Vagina (tissue), 2 donors: Measurements from ENCODE around the gene ANKHD1. TPM values are rescaled to one million over a fixed set of nuclear protein-coding genes. Genes with fewer than 3 reads are reported as not detected.

Experiments
- DNase-seq, 2 donors: peaks; one replicate each; pipeline ENCODE4 v3.0.0-alpha.2; 2017; ENCODE audit errors: extremely low spot score in 2 of 2
- H3K27ac ChIP-seq: fragments of 200-600 bp; sonication (generic); one replicate; pipeline ENCODE4 v1.5.1; 2019
- H3K27me3 ChIP-seq: fragments of 200-600 bp; sonication (generic); one replicate; pipeline ENCODE4 v1.5.1; 2019
- H3K36me3 ChIP-seq, 2 donors: fragments of 200-600 bp; sonication (generic); one replicate each; pipeline ENCODE4 v1.5.1; 2017 to 2019
- H3K4me1 ChIP-seq: fragments of 200-600 bp; sonication (generic); one replicate; pipeline ENCODE4 v1.5.1; 2019
- H3K4me3 ChIP-seq, 2 donors: fragments of 200-600 bp; sonication (generic); 1 replicate in 1 of 2; 2 replicates in 1 of 2; pipeline ENCODE4 v1.5.1; 2016 to 2019
- H3K9me3 ChIP-seq: fragments of 200-600 bp; sonication (generic); one replicate; pipeline ENCODE4 v1.5.1; 2019
- POLR2A ChIP-seq, 2 donors: fragments of 450-650 bp; IDR thresholded peaks; one replicate each; pipeline ENCODE4 v1.6.1; 2017; ENCODE audit warnings: antibody characterized with exemption in 2 of 2, mild to moderate bottlenecking in 2 of 2, moderate library complexity in 2 of 2
- POLR2AphosphoS5 ChIP-seq, 2 donors: sonication (generic); formaldehyde crosslinking; IDR thresholded peaks; one replicate each; pipeline ENCODE4 v1.9.0; 2017; ENCODE audit warnings: antibody characterized with exemption in 2 of 2, mild to moderate bottlenecking in 2 of 2, low read depth in 1 of 2; ENCODE audit not compliant: insufficient read depth in 1 of 2
- intact Hi-C: fragments of 100-400 bp; cut with DNase I; formaldehyde crosslinking; loops from one replicate; pipeline ENCODE4 v1.15.1; 2023
- total RNA-seq: library from RNA; depleted of rRNA; stranded (reverse); fragments of >200 nt; gene quantifications from one replicate; pipeline ENCODE4 v1.2.3, GENCODE V29; 2016
- TF ChIP-seq, protein P1 (sequence below), 3 experiments: fragments of 450-650 bp in 2 of 3; fragments of 200-600 bp in 1 of 3; sonication (generic) in 1 of 3; IDR thresholded peaks; one replicate each; pipeline ENCODE4 v1.5.1; 2017 to 2019; ENCODE audit warnings: antibody characterized with exemption in 3 of 3, mild to moderate bottlenecking in 2 of 3, moderate library complexity in 2 of 3

Gene ANKHD1
- total RNA-seq, 1 donor from 2014 or later, result 140 TPM

DNA sequence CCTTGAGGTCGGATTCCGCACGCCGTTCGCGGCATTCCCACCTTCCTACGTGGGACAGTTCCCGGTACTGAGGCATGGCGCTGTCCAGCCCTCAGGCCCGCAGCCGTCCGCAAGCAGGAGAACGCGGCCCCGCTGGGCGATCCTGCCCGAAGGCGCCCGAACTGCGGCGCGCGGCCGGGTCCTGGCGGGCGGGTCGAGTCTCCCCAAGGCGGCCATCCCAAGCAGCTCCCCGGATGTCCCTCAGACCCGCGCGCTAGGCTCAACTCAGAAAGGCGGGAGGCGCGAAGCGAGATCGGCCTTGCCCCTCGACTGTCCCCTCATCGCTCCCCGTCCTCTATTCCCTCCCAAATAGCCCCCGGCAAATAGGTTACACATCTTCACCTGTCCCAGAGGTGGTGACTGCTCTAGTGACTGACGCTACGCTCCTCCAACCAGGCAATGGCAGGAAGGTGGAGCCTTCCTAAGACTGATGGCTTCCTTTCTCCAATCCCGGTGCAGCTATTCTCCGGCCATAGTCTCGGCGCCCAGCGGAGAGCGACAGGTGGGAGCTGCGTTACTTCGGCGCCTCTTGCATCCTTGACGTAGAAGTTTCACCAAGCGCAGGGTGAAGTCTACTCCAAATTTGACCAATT, 787 bp upstream of the ANKHD1 start:
- Histone ChIP-seq H3K27ac (peak overlapping the region; percentile 98), H3K9me3 (no peaks in the 10 kb centered on the region), H3K36me3 (peaks cover 0 to 4% of the 10 kb centered on the region in 2 donors), H3K4me3 (peak overlapping the region; percentile 98 to 99), H3K27me3 (no peaks in the 10 kb centered on the region), H3K4me1 (peaks cover 54% of the 10 kb centered on the region)
- peak; percentile 96 to 98 for DNase-seq
- intact Hi-C loops, result loop anchor here (10.0 kb wide), 1 partner anchor 144 kb away; the partner anchor contains the start of gene EIF4EBP3
- peak in 1 of 2 donors; percentile 54 for TF ChIP-seq POLR2A (IDR thresholded peaks at IDR 0.05)
- peak in 1 of 2 donors; percentile 56 for TF ChIP-seq POLR2AphosphoS5 (IDR thresholded peaks at IDR 0.05; ENCODE audit: insufficient read depth in 1 of 2, low read depth in 1 of 2)
- TF ChIP-seq, protein P1, sequence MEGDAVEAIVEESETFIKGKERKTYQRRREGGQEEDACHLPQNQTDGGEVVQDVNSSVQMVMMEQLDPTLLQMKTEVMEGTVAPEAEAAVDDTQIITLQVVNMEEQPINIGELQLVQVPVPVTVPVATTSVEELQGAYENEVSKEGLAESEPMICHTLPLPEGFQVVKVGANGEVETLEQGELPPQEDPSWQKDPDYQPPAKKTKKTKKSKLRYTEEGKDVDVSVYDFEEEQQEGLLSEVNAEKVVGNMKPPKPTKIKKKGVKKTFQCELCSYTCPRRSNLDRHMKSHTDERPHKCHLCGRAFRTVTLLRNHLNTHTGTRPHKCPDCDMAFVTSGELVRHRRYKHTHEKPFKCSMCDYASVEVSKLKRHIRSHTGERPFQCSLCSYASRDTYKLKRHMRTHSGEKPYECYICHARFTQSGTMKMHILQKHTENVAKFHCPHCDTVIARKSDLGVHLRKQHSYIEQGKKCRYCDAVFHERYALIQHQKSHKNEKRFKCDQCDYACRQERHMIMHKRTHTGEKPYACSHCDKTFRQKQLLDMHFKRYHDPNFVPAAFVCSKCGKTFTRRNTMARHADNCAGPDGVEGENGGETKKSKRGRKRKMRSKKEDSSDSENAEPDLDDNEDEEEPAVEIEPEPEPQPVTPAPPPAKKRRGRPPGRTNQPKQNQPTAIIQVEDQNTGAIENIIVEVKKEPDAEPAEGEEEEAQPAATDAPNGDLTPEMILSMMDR (IDR thresholded peaks at IDR 0.05), result no peak

DNA sequence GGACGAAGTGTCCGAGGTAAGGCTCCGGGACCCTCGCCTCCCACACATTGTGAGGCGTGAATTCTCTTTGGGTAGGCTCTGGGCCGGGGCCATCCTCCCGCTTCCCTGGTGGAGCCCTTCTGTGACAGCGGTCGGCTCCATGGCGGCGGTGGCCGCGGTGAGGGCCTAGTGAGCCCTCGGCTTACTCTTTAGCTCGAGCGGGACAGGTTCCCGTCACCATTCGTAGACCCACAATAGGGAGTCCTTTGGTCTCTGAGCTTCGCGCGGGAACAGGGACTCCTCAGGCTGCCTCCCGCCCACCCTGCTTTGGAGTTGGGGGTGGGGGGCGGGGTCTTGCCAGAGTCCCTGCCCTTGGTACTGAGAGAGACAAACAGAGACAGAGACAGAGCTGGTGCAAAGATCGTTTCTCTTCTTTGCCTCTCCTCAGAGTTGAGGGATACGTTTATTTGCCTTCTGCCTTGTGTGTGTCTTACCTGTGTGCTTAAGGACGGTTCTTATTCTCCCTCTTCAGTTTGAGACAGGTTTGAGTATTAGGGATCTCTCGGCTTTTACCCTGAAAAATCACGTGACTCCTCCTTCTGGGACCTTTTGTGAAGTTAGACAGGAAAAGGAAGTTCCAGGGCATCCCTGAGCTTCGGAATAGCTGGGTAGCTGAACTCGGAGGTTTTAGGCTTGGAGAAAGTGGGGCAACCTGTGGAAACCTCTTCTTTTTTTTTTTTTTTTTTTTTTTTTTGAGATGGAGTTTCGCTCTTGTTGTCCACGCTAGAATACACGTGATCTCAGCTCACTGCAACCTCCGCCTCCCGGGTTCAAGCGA, 833 bp downstream of the ANKHD1 start:
- Histone ChIP-seq H3K4me3 (peak overlapping the region; percentile 95 to 99), H3K4me1 (peaks cover 55% of the 10 kb centered on the region), H3K27ac (peak overlapping the region; percentile 98), H3K27me3 (no peaks in the 10 kb centered on the region), H3K36me3 (peaks cover 0 to 7% of the 10 kb centered on the region in 2 donors), H3K9me3 (no peaks in the 10 kb centered on the region)
- TF ChIP-seq, protein P1 (IDR thresholded peaks at IDR 0.05), result no peak
- TF ChIP-seq POLR2A (IDR thresholded peaks at IDR 0.05), result no peak
- no peak for TF ChIP-seq POLR2AphosphoS5 (IDR thresholded peaks at IDR 0.05; ENCODE audit: insufficient read depth in 1 of 2, low read depth in 1 of 2)
- peak in 1 of 2 donors; percentile 92 for DNase-seq
- intact Hi-C loops, result loop anchor here (10.0 kb wide), 1 partner anchor 142 kb away; the partner anchor contains the start of gene EIF4EBP3

DNA sequence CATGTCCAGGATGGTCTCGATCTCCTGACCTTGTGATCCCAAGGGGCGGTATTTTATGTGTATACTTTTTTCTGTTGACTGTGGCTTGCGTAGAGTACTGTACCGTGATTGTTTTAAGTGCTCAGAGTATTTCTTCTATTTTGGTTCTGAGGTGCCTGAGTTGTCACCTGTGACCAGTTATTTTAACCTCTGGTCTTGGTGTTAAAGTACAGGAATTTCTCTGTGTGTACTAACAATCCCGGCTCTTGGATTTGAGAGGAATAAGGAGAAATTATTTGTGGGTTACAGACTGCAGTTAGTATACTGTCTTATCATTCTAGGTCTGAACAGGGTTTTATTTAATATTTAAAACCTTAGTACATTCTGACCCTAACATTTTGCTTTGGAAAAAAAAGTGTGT, 2.0 kb downstream of the ANKHD1 start:
- H3K4me3 ChIP-seq, result peak overlapping the region; percentile 95 to 99
- TF ChIP-seq POLR2A (IDR thresholded peaks at IDR 0.05) (no peak), POLR2AphosphoS5 (IDR thresholded peaks at IDR 0.05; ENCODE audit: insufficient read depth in 1 of 2, low read depth in 1 of 2) (no peak)

DNA sequence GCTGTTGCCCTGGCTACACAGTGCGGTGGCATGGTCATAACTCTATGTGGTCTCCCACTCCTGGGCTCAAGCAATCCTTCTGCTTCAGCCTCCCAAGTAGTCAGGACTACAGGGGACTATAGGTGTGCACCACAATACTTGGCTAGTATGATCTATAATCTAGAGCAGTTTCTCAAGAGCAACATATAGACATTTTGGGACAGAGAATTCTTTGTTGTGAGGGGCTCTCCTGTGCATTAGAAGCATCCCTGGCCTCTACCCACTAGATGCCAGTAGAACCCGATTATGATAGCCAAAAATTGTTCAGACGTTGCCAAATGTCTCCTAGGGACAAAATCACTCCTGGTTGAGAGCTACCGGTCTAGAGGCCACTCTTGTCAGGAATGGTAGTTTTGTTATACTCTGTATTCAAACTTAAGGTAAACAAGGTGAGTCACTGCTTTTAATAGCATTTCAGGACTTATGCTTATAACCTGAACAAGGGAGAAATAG, 7.2 kb downstream of the ANKHD1 start:
- Histone ChIP-seq H3K36me3 (peaks cover 0 to 7% of the 10 kb centered on the region in 2 donors), H3K9me3 (no peaks in the 10 kb centered on the region), H3K27me3 (no peaks in the 10 kb centered on the region), H3K27ac (no peak overlapping the region), H3K4me3 (no peak overlapping the region), H3K4me1 (peaks cover 73% of the 10 kb centered on the region)
- DNase-seq, result no peak
- TF ChIP-seq POLR2AphosphoS5 (IDR thresholded peaks at IDR 0.05; ENCODE audit: insufficient read depth in 1 of 2, low read depth in 1 of 2) (no peak), POLR2A (IDR thresholded peaks at IDR 0.05) (no peak)
- TF ChIP-seq, protein P1 (IDR thresholded peaks at IDR 0.05), result no peak
- intact Hi-C loops, result loop anchor here (10.0 kb wide), 1 partner anchor 136 kb away; the partner anchor contains the start of gene EIF4EBP3

More for the DNA sequence above, 2.0 kb downstream of the ANKHD1 start:
- intact Hi-C loops, result loop anchor here (10.0 kb wide), 1 partner anchor 141 kb away; the partner anchor contains the start of gene EIF4EBP3
- Histone ChIP-seq H3K9me3 (no peaks in the 10 kb centered on the region), H3K36me3 (peaks cover 0 to 7% of the 10 kb centered on the region in 2 donors), H3K4me1 (peaks cover 64% of the 10 kb centered on the region), H3K27ac (no peak overlapping the region), H3K27me3 (no peaks in the 10 kb centered on the region)
- no peak for DNase-seq

DNA sequence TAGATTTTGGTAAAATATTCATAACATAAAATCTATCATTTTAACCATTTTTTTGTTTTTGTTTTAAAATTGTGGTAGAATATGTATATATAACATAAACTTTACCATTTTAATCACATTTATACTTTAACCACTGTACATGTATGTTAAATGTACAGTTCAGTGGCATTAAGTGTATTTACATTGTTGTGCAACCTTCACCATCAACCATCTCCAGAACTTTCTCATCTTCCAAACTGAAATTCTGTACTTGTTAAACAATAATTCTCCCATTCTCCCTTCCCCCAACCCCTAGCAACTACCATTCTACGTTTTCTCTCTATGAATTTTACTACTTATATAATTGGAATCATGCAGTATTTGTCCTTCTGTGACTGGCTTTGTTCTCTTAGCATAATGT, 11.6 kb downstream of the ANKHD1 start:
- H3K27me3 ChIP-seq, result no peaks in the 10 kb centered on the region
- no peaks in the 10 kb centered on the region for H3K36me3 ChIP-seq
- no peak overlapping the region for H3K4me3 ChIP-seq
- intact Hi-C loops, result no loop called here
- H3K4me1 ChIP-seq, result peaks cover 53% of the 10 kb centered on the region
- TF ChIP-seq POLR2A (IDR thresholded peaks at IDR 0.05) (no peak), POLR2AphosphoS5 (IDR thresholded peaks at IDR 0.05; ENCODE audit: insufficient read depth in 1 of 2, low read depth in 1 of 2) (no peak)
- TF ChIP-seq, protein P1 (IDR thresholded peaks at IDR 0.05), result no peak
- no peak overlapping the region for H3K27ac ChIP-seq
- DNase-seq, result no peak
- no peaks in the 10 kb centered on the region for H3K9me3 ChIP-seq
